ENCODE data around the gene ADH7.
"Not testable (repeated sequence)": the region's sequence is repeated elsewhere in the genome, so short reads cannot be mapped to it uniquely, and the experiment has no call there.

The ADH7 gene

GRCh38 chr4:99457270-99457669 lies 22.1 kb upstream of the ADH7 start:
- no peaks in the 10 kb centered on the region for H3K36me3 Mint-ChIP-seq (ENCODE audit: insufficient read depth)
- no peaks in the 10 kb centered on the region for H3K4me1 Mint-ChIP-seq
- no peaks in the 10 kb centered on the region for H3K9me3 Mint-ChIP-seq
- no peak for ATAC-seq (replicated peaks; ENCODE audit: extremely low read depth, poor library complexity, severe bottlenecking)
- H3K27me3 Mint-ChIP-seq, result peaks cover 68% of the 10 kb centered on the region
- H3K4me3 Mint-ChIP-seq, result no peak overlapping the region
- DNase-seq (ENCODE audit: low spot score in 2 of 2), result no peak
- H3K27ac Mint-ChIP-seq (ENCODE audit: low read depth), result no peak overlapping the region

GRCh38 chr4:99447513-99447912 lies 12.4 kb upstream of the ADH7 start:
- no peak for ATAC-seq (replicated peaks; ENCODE audit: extremely low read depth, poor library complexity, severe bottlenecking)
- Mint-ChIP-seq H3K4me3 (no peak overlapping the region), H3K27ac (ENCODE audit: low read depth) (no peak overlapping the region), H3K36me3 (ENCODE audit: insufficient read depth) (peaks cover 2% of the 10 kb centered on the region), H3K4me1 (no peaks in the 10 kb centered on the region), H3K9me3 (no peaks in the 10 kb centered on the region), H3K27me3 (peaks cover 41% of the 10 kb centered on the region)
- DNase-seq (ENCODE audit: low spot score in 2 of 2), result no peak

- Mint-ChIP-seq H3K9me3 (no peaks in the 10 kb centered on the region), H3K36me3 (ENCODE audit: insufficient read depth) (peaks cover 2% of the 10 kb centered on the region), H3K4me1 (no peaks in the 10 kb centered on the region), H3K4me3 (no peak overlapping the region), H3K27me3 (peaks cover 37% of the 10 kb centered on the region), H3K27ac (ENCODE audit: low read depth) (no peak overlapping the region)
- ATAC-seq (replicated peaks; ENCODE audit: extremely low read depth, poor library complexity, severe bottlenecking) (no peak), DNase-seq (ENCODE audit: low spot score in 2 of 2) (no peak)
Observed at GRCh38 chr4:99447079-99447478, 11.9 kb upstream of the ADH7 start.

GRCh38 chr4:99438405-99438780 lies 3.3 kb upstream of the ADH7 start:
- no peaks in the 10 kb centered on the region for H3K9me3 Mint-ChIP-seq
- no peak overlapping the region for H3K4me3 Mint-ChIP-seq
- DNase-seq (ENCODE audit: low spot score in 2 of 2) (no peak), ATAC-seq (replicated peaks; ENCODE audit: extremely low read depth, poor library complexity, severe bottlenecking) (no peak)
- H3K4me1 Mint-ChIP-seq, result no peaks in the 10 kb centered on the region
- no peaks in the 10 kb centered on the region for H3K36me3 Mint-ChIP-seq (ENCODE audit: insufficient read depth)
- H3K27me3 Mint-ChIP-seq, result peaks cover 36% of the 10 kb centered on the region
- no peak overlapping the region for H3K27ac Mint-ChIP-seq (ENCODE audit: low read depth)

- no peaks in the 10 kb centered on the region for H3K4me1 Mint-ChIP-seq
- no peaks in the 10 kb centered on the region for H3K36me3 Mint-ChIP-seq (ENCODE audit: insufficient read depth)
- no peak overlapping the region for H3K27ac Mint-ChIP-seq (ENCODE audit: low read depth)
- no peak for DNase-seq (ENCODE audit: low spot score in 2 of 2)
- no peak overlapping the region for H3K4me3 Mint-ChIP-seq
- H3K9me3 Mint-ChIP-seq, result no peaks in the 10 kb centered on the region
- H3K27me3 Mint-ChIP-seq, result peaks cover 40% of the 10 kb centered on the region
- no peak for ATAC-seq (replicated peaks; ENCODE audit: extremely low read depth, poor library complexity, severe bottlenecking)
Observed at GRCh38 chr4:99437723-99438404, 2.7 kb upstream of the ADH7 start.

- Mint-ChIP-seq H3K4me3 (no peak overlapping the region), H3K9me3 (no peaks in the 10 kb centered on the region), H3K36me3 (ENCODE audit: insufficient read depth) (peaks cover 1% of the 10 kb centered on the region), H3K4me1 (no peaks in the 10 kb centered on the region), H3K27ac (ENCODE audit: low read depth) (no peak overlapping the region), H3K27me3 (peaks cover 45% of the 10 kb centered on the region)
- DNase-seq (ENCODE audit: low spot score in 2 of 2) (no peak), ATAC-seq (replicated peaks; ENCODE audit: extremely low read depth, poor library complexity, severe bottlenecking) (no peak)
Observed at GRCh38 chr4:99436976-99437722, 2.0 kb upstream of the ADH7 start.

GRCh38 chr4:99436462-99436861 lies 1.3 kb upstream of the ADH7 start:
- Mint-ChIP-seq H3K27ac (ENCODE audit: low read depth) (no peak overlapping the region), H3K4me3 (no peak overlapping the region), H3K4me1 (no peaks in the 10 kb centered on the region), H3K9me3 (no peaks in the 10 kb centered on the region), H3K27me3 (peaks cover 47% of the 10 kb centered on the region), H3K36me3 (ENCODE audit: insufficient read depth) (peaks cover 1% of the 10 kb centered on the region)
- no peak for ATAC-seq (replicated peaks; ENCODE audit: extremely low read depth, poor library complexity, severe bottlenecking)
- no peak for DNase-seq (ENCODE audit: low spot score in 2 of 2)

GRCh38 chr4:99430106-99430505 lies 5.0 kb downstream of the ADH7 start:
- Mint-ChIP-seq H3K4me3 (no peak overlapping the region), H3K9me3 (peaks cover under 1% of the 10 kb centered on the region), H3K4me1 (no peaks in the 10 kb centered on the region), H3K27me3 (peaks cover 34% of the 10 kb centered on the region), H3K36me3 (ENCODE audit: insufficient read depth) (peaks cover 1% of the 10 kb centered on the region), H3K27ac (ENCODE audit: low read depth) (no peak overlapping the region)
- DNase-seq (ENCODE audit: low spot score in 2 of 2) (no peak), ATAC-seq (replicated peaks; ENCODE audit: extremely low read depth, poor library complexity, severe bottlenecking) (no peak)

GRCh38 chr4:99417125-99417524 lies 18.0 kb downstream of the ADH7 start:
- H3K4me1 Mint-ChIP-seq, result no peaks in the 10 kb centered on the region

GRCh38 chr4:99415762-99416161 lies 19.4 kb downstream of the ADH7 start:
- not testable (repeated sequence) for H3K27ac Mint-ChIP-seq (ENCODE audit: low read depth)

More at GRCh38 chr4:99417125-99417524, 18.0 kb downstream of the ADH7 start:
- ATAC-seq (replicated peaks; ENCODE audit: extremely low read depth, poor library complexity, severe bottlenecking) (no peak), DNase-seq (ENCODE audit: low spot score in 2 of 2) (no peak)
- H3K27me3 Mint-ChIP-seq, result peaks cover 13% of the 10 kb centered on the region
- no peak overlapping the region for H3K27ac Mint-ChIP-seq (ENCODE audit: low read depth)
- no peaks in the 10 kb centered on the region for H3K36me3 Mint-ChIP-seq (ENCODE audit: insufficient read depth)
- no peak overlapping the region for H3K4me3 Mint-ChIP-seq
- no peaks in the 10 kb centered on the region for H3K9me3 Mint-ChIP-seq

GRCh38 chr4:99414902-99415301 lies 20.2 kb downstream of the ADH7 start:
- H3K4me3 Mint-ChIP-seq; H3K27ac Mint-ChIP-seq (ENCODE audit: low read depth); ATAC-seq (replicated peaks; ENCODE audit: extremely low read depth, poor library complexity, severe bottlenecking); H3K27me3 Mint-ChIP-seq; DNase-seq (ENCODE audit: low spot score in 2 of 2); H3K36me3 Mint-ChIP-seq (ENCODE audit: insufficient read depth); H3K9me3 Mint-ChIP-seq; H3K4me1 Mint-ChIP-seq: not testable (repeated sequence)

More at GRCh38 chr4:99415762-99416161, 19.4 kb downstream of the ADH7 start:
- H3K4me3 Mint-ChIP-seq; H3K9me3 Mint-ChIP-seq; ATAC-seq (replicated peaks; ENCODE audit: extremely low read depth, poor library complexity, severe bottlenecking); H3K27me3 Mint-ChIP-seq; H3K4me1 Mint-ChIP-seq; DNase-seq (ENCODE audit: low spot score in 2 of 2); H3K36me3 Mint-ChIP-seq (ENCODE audit: insufficient read depth): not testable (repeated sequence)

- Mint-ChIP-seq H3K4me1 (no peaks in the 10 kb centered on the region), H3K9me3 (no peaks in the 10 kb centered on the region), H3K36me3 (ENCODE audit: insufficient read depth) (no peaks in the 10 kb centered on the region), H3K27me3 (no peaks in the 10 kb centered on the region), H3K27ac (ENCODE audit: low read depth) (no peak overlapping the region), H3K4me3 (no peak overlapping the region)
- DNase-seq (ENCODE audit: low spot score in 2 of 2) (no peak), ATAC-seq (replicated peaks; ENCODE audit: extremely low read depth, poor library complexity, severe bottlenecking) (no peak)
Observed at GRCh38 chr4:99414401-99414800, 20.7 kb downstream of the ADH7 start.

GRCh38 chr4:99413140-99413539 lies 22.0 kb downstream of the ADH7 start:
- H3K9me3 Mint-ChIP-seq, result no peaks in the 10 kb centered on the region
- H3K27me3 Mint-ChIP-seq, result no peaks in the 10 kb centered on the region
- ATAC-seq (replicated peaks; ENCODE audit: extremely low read depth, poor library complexity, severe bottlenecking) (no peak), DNase-seq (ENCODE audit: low spot score in 2 of 2) (no peak)
- H3K36me3 Mint-ChIP-seq (ENCODE audit: insufficient read depth), result no peaks in the 10 kb centered on the region
- H3K4me1 Mint-ChIP-seq, result no peaks in the 10 kb centered on the region
- no peak overlapping the region for H3K4me3 Mint-ChIP-seq
- no peak overlapping the region for H3K27ac Mint-ChIP-seq (ENCODE audit: low read depth)

Data from central memory CD8-positive, alpha-beta T cell (primary cell).